ENCODE measurements around the gene CSMD2. TPM values are rescaled to one million over a fixed set of nuclear protein-coding genes. Genes with fewer than 3 reads are reported as not detected.

CSMD2 gene
- total RNA-seq, 2 experiments from 2014 or later: not detected

DNA sequence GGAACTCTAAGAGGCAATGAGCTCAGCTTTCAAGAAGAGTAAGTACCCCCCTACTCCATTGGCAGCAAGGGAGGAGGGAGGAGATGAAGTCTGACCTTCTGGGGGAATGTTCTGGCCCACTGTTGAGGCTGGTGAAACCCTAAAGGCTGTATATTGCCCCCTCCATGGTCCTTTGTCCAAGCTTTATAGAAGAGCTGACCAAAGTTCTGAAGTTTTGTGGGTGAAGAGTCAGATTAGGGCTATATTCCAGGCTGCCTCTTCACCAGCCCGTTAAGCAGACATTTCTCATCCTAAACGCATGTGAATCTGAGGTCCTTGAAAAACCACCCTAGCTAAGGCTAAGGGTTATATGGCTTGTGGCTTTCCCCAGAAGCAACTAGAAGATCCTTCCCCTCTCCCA lies 13.0 kb upstream of the CSMD2 start:
- no TSS peak for BruUV-seq (replicated peaks)
- intact Hi-C loops (cut with micrococcal nuclease; ENCODE audit: unreplicated experiment): no loop called here
- H3K4me2 ChIP-seq (ENCODE audit: low read length): no peak overlapping the region
- no peaks in the 10 kb centered on the region for H3K9me3 ChIP-seq (ENCODE audit: low read length)
- no peak for DNase-seq (ENCODE audit: low spot score)
- H2AFZ ChIP-seq (ENCODE audit: low read length): no peak overlapping the region
- H3K9me2 ChIP-seq (ENCODE audit: insufficient read depth, low read length): no peaks in the 10 kb centered on the region
- POLR2A ChIA-PET: no interaction called here
- no peaks in the 10 kb centered on the region for H3K36me3 ChIP-seq (ENCODE audit: insufficient read depth, low read length)
- no peak overlapping the region for H3K27ac ChIP-seq (ENCODE audit: low read depth, low read length, poor library complexity, severe bottlenecking)
- no peaks in the 10 kb centered on the region for H3K4me1 ChIP-seq (ENCODE audit: insufficient read depth, low read length, poor library complexity, severe bottlenecking)
- no peaks in the 10 kb centered on the region for H3K79me2 ChIP-seq (ENCODE audit: insufficient read depth, low read depth, low read length)
- CTCF ChIA-PET (ENCODE audit: unreplicated experiment): no interaction called here
- H4K20me1 ChIP-seq (ENCODE audit: insufficient read depth, low read length): no peaks in the 10 kb centered on the region
- no peak for TF ChIP-seq EZH2phosphoT487 (IDR thresholded peaks at IDR 0.05; ENCODE audit: borderline replicate concordance, low read depth, low read length)
- TF ChIP-seq, protein P1, sequence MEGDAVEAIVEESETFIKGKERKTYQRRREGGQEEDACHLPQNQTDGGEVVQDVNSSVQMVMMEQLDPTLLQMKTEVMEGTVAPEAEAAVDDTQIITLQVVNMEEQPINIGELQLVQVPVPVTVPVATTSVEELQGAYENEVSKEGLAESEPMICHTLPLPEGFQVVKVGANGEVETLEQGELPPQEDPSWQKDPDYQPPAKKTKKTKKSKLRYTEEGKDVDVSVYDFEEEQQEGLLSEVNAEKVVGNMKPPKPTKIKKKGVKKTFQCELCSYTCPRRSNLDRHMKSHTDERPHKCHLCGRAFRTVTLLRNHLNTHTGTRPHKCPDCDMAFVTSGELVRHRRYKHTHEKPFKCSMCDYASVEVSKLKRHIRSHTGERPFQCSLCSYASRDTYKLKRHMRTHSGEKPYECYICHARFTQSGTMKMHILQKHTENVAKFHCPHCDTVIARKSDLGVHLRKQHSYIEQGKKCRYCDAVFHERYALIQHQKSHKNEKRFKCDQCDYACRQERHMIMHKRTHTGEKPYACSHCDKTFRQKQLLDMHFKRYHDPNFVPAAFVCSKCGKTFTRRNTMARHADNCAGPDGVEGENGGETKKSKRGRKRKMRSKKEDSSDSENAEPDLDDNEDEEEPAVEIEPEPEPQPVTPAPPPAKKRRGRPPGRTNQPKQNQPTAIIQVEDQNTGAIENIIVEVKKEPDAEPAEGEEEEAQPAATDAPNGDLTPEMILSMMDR (conservative IDR thresholded peaks at IDR 0.05; ENCODE audit: low read length): no peak
- no peak overlapping the region for H3K4me3 ChIP-seq (ENCODE audit: low read depth, low read length, poor library complexity, severe bottlenecking)

- ChIA-PET POLR2A (no interaction called here), CTCF (ENCODE audit: unreplicated experiment) (no interaction called here)
- intact Hi-C loops (cut with micrococcal nuclease; ENCODE audit: unreplicated experiment): no loop called here
- Histone ChIP-seq H3K4me3 (ENCODE audit: low read depth, low read length, poor library complexity, severe bottlenecking) (no peak within 1 kb of the TSS), H3K27ac (ENCODE audit: low read depth, low read length, poor library complexity, severe bottlenecking) (no peak within 1 kb of the TSS), H4K20me1 (ENCODE audit: insufficient read depth, low read length) (no peaks in the 10 kb centered on the region), H3K9me2 (ENCODE audit: insufficient read depth, low read length) (no peaks in the 10 kb centered on the region), H3K9me3 (ENCODE audit: low read length) (no peaks in the 10 kb centered on the region), H3K4me1 (ENCODE audit: insufficient read depth, low read length, poor library complexity, severe bottlenecking) (no peaks in the 10 kb centered on the region), H3K4me2 (ENCODE audit: low read length) (no peak within 1 kb of the TSS), H2AFZ (ENCODE audit: low read length) (no peak within 1 kb of the TSS), H3K36me3 (ENCODE audit: insufficient read depth, low read length) (no peaks in the 10 kb centered on the region), H3K79me2 (ENCODE audit: insufficient read depth, low read depth, low read length) (no peaks in the 10 kb centered on the region)
- no TSS peak for BruUV-seq (replicated peaks)
- no peak for DNase-seq (ENCODE audit: low spot score)
- TF ChIP-seq, protein P1 (conservative IDR thresholded peaks at IDR 0.05; ENCODE audit: low read length): no peak
- TF ChIP-seq EZH2phosphoT487 (IDR thresholded peaks at IDR 0.05; ENCODE audit: borderline replicate concordance, low read depth, low read length): no peak
These were observed 12.0 kb upstream of the CSMD2 start, which contains the start of gene C1orf94 for GRCh38 chr1:34176830-34177603. Gene C1orf94, plus strand, starts transcription at chr1:34176907. Its CDS starts 883 bp downstream, at chr1:34177790.

GRCh38 chr1:34175744-34176143 lies 10.7 kb upstream of the CSMD2 start:
- no peaks in the 10 kb centered on the region for H4K20me1 ChIP-seq (ENCODE audit: insufficient read depth, low read length)
- ChIA-PET POLR2A (no interaction called here), CTCF (ENCODE audit: unreplicated experiment) (no interaction called here)
- no peak for DNase-seq (ENCODE audit: low spot score)
- H3K36me3 ChIP-seq (ENCODE audit: insufficient read depth, low read length): no peaks in the 10 kb centered on the region
- no peaks in the 10 kb centered on the region for H3K9me2 ChIP-seq (ENCODE audit: insufficient read depth, low read length)
- intact Hi-C loops (cut with micrococcal nuclease; ENCODE audit: unreplicated experiment): no loop called here
- no peak overlapping the region for H3K27ac ChIP-seq (ENCODE audit: low read depth, low read length, poor library complexity, severe bottlenecking)
- H3K4me3 ChIP-seq (ENCODE audit: low read depth, low read length, poor library complexity, severe bottlenecking): no peak overlapping the region
- no peak overlapping the region for H2AFZ ChIP-seq (ENCODE audit: low read length)
- H3K79me2 ChIP-seq (ENCODE audit: insufficient read depth, low read depth, low read length): no peaks in the 10 kb centered on the region
- H3K4me1 ChIP-seq (ENCODE audit: insufficient read depth, low read length, poor library complexity, severe bottlenecking): no peaks in the 10 kb centered on the region
- TF ChIP-seq, protein P1 (conservative IDR thresholded peaks at IDR 0.05; ENCODE audit: low read length): no peak
- no peak for TF ChIP-seq EZH2phosphoT487 (IDR thresholded peaks at IDR 0.05; ENCODE audit: borderline replicate concordance, low read depth, low read length)
- H3K4me2 ChIP-seq (ENCODE audit: low read length): no peak overlapping the region
- BruUV-seq (replicated peaks): no TSS peak
- H3K9me3 ChIP-seq (ENCODE audit: low read length): no peaks in the 10 kb centered on the region
